Suprapubic skin (tissue), 4 donors: ENCODE results near the gene CCBE1.

Experiments used
- CTCF ChIP-seq, 2 donors: fragments of 200-600 bp in 1 of 2; fragments of 450-650 bp in 1 of 2; sonication (generic) in 1 of 2; IDR thresholded peaks; one replicate each; pipeline ENCODE4 v1.5.1; 2016 to 2019; ENCODE audit warnings: antibody characterized with exemption in 2 of 2, mild to moderate bottlenecking in 1 of 2, moderate library complexity in 1 of 2
- POLR2A ChIP-seq, 2 donors: fragments of 450-650 bp; IDR thresholded peaks; one replicate each; pipeline ENCODE4 v1.6.1; 2017; ENCODE audit warnings: antibody characterized with exemption in 2 of 2, mild to moderate bottlenecking in 2 of 2, moderate library complexity in 2 of 2
- POLR2AphosphoS5 ChIP-seq, 3 donors: sonication (generic); formaldehyde crosslinking; IDR thresholded peaks; one replicate each; pipeline ENCODE4 v1.6.1; 2017; ENCODE audit warnings: antibody characterized with exemption in 3 of 3

DNA sequence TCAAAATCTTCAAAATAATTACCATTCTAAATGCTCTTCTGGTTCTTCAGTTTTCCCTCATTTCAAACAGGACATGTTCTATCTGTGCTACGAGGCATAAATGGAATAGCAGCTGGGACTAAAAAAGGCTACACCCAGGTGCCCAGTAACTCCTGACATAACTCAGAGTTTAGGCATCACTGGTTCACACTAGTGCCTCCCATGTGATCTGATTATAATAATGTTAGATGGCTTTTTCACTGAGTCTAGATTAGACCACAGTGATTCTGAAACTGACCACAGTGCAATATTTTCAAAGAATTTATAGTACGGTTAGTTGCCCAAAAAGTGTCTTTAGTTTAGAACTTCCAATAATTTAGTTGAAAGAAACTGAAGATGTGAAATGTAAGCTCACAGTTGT is 123.3 kb downstream of the CCBE1 start:
- TF ChIP-seq CTCF (IDR thresholded peaks at IDR 0.05) (no peak), POLR2AphosphoS5 (IDR thresholded peaks at IDR 0.05) (no peak), POLR2A (IDR thresholded peaks at IDR 0.05) (no peak)
